ENCODE measurements around the gene PYROXD2. TPM values are rescaled to one million over a fixed set of nuclear protein-coding genes. Genes with fewer than 3 reads are reported as not detected.

Gene PYROXD2
- total and polyA plus RNA-seq, 7 donors, result 0.46 to 13.2 (median 1.7) TPM

DNA sequence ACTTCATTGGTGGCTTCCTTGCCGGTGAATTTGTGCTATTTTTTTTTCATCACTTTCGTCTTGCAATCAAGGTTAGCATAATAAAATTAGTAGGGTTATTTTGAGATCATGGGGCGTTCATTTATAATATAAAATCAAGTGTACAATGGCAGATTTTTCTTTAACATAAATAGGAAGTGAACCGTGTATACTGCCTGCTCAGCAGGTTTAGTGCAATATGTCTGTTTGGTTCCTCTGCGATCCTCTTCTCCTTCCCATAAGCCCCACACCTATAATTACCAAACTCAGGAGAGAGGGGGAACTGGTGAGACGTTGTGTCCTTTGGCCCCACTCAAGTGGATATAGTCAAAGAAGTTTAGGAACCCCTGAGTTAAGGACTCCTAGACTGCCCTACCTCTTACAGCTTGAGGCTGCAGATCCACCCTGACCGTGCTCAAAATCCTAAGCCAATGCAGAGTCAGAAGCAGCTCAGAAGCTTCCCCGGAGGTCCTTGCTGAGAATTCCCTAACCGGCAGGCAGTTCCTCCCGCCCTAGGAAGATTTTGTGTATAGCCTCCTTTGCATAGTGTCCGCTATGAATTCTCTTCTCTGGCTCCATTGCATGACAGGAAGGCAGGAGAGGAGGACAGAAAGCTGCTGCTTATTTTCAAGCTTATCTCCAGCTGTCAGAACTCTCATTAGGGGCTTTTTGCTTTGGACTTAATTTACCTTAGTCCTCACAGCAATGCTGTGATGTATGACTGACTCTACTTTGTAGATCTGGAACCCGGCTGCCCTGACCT, 41.5 kb downstream of the PYROXD2 start:
- H3K9me3 ChIP-seq, result no peaks in the 10 kb centered on the region
- peaks cover 5% of the 10 kb centered on the region for H3K4me1 ChIP-seq
- DNase-seq, result no peak
- WGBS, 3 donors, result 78 to 81% (median 79%) methylated on average over 12 of the region's 12 CpGs
- no peak for ATAC-seq
- TF ChIP-seq, protein P1, sequence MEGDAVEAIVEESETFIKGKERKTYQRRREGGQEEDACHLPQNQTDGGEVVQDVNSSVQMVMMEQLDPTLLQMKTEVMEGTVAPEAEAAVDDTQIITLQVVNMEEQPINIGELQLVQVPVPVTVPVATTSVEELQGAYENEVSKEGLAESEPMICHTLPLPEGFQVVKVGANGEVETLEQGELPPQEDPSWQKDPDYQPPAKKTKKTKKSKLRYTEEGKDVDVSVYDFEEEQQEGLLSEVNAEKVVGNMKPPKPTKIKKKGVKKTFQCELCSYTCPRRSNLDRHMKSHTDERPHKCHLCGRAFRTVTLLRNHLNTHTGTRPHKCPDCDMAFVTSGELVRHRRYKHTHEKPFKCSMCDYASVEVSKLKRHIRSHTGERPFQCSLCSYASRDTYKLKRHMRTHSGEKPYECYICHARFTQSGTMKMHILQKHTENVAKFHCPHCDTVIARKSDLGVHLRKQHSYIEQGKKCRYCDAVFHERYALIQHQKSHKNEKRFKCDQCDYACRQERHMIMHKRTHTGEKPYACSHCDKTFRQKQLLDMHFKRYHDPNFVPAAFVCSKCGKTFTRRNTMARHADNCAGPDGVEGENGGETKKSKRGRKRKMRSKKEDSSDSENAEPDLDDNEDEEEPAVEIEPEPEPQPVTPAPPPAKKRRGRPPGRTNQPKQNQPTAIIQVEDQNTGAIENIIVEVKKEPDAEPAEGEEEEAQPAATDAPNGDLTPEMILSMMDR (IDR thresholded peaks at IDR 0.05), result no peak
- no peak overlapping the region for H3K4me3 ChIP-seq
- no peak overlapping the region for H3K27ac ChIP-seq
- intact Hi-C loops (cut with DNase I), result no loop called here
- H3K27me3 ChIP-seq (ENCODE audit: insufficient read depth in 3 of 3, low read length in 2 of 3), result no peaks in the 10 kb centered on the region
- H3K36me3 ChIP-seq (ENCODE audit: insufficient read depth in 1 of 2, low read depth in 1 of 2), result no peaks in the 10 kb centered on the region

DNA sequence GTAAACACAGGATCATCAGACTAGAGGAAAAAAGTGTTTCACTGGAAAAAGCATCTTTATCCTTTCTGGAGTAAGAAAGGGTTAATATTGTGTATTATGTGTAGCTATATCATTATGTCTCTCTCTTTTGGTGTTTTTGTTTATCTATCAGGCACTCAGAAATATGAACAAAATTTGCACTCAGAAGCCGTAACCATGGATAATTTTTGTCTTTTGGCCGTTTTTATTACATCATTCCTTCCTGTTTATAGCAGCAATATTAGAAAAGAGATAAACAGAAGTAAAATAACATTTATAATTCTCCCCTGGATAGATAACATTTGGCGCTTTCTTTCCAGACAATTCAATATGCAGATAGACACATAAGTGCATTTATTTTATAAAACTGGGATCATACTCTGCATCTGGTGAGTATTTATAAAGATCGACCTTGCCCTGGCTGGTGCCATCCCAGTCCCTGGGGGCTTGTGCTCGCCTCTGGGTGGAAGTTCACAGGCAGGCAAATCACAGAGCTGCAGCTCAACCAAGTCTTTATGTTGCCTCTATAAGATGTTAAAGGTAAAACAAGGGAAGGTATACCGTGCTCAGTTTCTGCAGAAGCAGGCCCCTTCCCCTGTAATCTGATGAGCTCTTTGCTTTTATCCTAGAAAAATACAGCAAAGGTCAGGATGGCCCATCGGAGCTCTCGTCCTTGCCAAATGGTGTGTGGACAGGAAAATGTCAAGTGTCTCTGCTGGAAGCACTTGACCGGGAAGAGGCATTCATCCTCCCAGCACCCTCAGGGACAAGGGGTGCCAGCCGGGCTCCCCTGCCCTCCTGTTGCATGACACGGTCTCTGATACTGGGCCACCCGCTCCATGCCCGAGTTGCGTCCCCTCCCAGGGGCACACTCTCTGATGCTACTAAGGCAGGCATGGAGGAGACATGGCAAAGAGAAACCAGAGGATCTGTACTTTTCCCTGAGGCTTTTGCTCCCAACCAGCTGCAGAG, 43.9 kb downstream of the PYROXD2 start:
- Histone ChIP-seq H3K27ac (no peak overlapping the region), H3K4me3 (no peak overlapping the region), H3K9me3 (no peaks in the 10 kb centered on the region), H3K27me3 (ENCODE audit: insufficient read depth in 3 of 3, low read length in 2 of 3) (no peaks in the 10 kb centered on the region), H3K4me1 (no peaks in the 10 kb centered on the region), H3K36me3 (ENCODE audit: insufficient read depth in 1 of 2, low read depth in 1 of 2) (no peaks in the 10 kb centered on the region)
- no peak for ATAC-seq
- 58 to 68% (median 60%) methylated on average over 14 of the region's 14 CpGs for WGBS, 3 donors
- TF ChIP-seq, protein P1 (IDR thresholded peaks at IDR 0.05), result no peak
- intact Hi-C loops (cut with DNase I), result no loop called here
- no peak for DNase-seq

DNA sequence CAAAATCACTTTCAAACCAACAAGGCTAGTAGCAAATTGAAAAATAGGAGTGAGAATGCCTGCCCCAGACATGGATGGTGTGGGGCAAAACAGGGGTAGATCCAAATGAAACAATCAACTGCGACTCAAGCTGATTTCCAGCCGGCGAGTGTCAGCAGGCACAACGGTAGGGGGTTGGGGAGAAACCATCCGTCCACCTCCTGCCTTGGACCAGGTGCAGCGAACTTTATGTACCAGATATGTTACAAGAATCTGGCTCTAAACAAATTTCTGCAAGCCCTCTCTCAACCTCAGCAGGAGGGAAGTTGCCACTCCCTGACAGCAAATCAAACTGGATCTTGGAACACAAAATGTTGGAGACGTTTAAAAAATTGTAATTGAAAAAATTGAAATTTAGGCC, 45.2 kb downstream of the PYROXD2 start:
- no peaks in the 10 kb centered on the region for H3K4me1 ChIP-seq
- H3K36me3 ChIP-seq (ENCODE audit: insufficient read depth in 1 of 2, low read depth in 1 of 2), result no peaks in the 10 kb centered on the region
- 62 to 86% (median 65%) methylated on average over 7 of the region's 7 CpGs for WGBS, 3 donors
- no peak for DNase-seq
- H3K4me3 ChIP-seq, result no peak overlapping the region
- no peak overlapping the region for H3K27ac ChIP-seq
- TF ChIP-seq, protein P1 (IDR thresholded peaks at IDR 0.05), result no peak
- no peaks in the 10 kb centered on the region for H3K9me3 ChIP-seq
- no peaks in the 10 kb centered on the region for H3K27me3 ChIP-seq (ENCODE audit: insufficient read depth in 3 of 3, low read length in 2 of 3)
- intact Hi-C loops (cut with DNase I), result no loop called here
- ATAC-seq, result no peak

DNA sequence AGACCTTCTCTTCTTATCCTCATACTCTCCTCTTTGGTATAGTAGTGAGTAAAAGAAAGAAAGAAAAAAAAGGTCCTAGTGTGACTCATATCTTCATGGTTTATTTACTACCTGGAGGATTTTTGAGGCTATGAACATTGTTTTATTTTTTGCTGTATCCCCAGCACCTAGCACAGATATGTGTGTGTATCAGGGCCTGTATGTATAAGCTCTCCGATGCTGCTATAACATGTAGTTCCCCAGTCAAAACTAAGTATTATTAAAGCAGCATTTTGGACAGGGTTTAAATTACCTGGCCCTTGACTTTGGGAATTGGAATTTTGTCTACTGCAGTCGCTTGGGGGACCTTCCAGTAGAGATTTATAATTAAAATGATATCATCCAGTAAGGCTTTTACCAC, 46.3 kb downstream of the PYROXD2 start:
- no peaks in the 10 kb centered on the region for H3K27me3 ChIP-seq (ENCODE audit: insufficient read depth in 3 of 3, low read length in 2 of 3)
- H3K36me3 ChIP-seq (ENCODE audit: insufficient read depth in 1 of 2, low read depth in 1 of 2), result no peaks in the 10 kb centered on the region
- 94 to 99% (median 96%) methylated on average over 2 of the region's 2 CpGs for WGBS, 3 donors
- H3K27ac ChIP-seq, result no peak overlapping the region
- H3K4me3 ChIP-seq, result no peak overlapping the region
- DNase-seq, result no peak
- H3K4me1 ChIP-seq, result no peaks in the 10 kb centered on the region
- TF ChIP-seq, protein P1 (IDR thresholded peaks at IDR 0.05), result no peak
- ATAC-seq, result no peak
- no peaks in the 10 kb centered on the region for H3K9me3 ChIP-seq
- intact Hi-C loops (cut with DNase I), result no loop called here

Measured in psoas muscle (tissue), 8 donors.